SK-N-SH (cell line): ENCODE data around the gene ODAD2. TPM values are rescaled to one million over a fixed set of nuclear protein-coding genes. Genes with fewer than 3 reads are reported as not detected.

ENCODE experiments used
- CTCF ChIA-PET: fragments of 300-600, 350-600 bp; formaldehyde crosslinking; extraction: SDS; loops from one replicate; lab custom pipeline; 2021; lab: Yijun Ruan, JAX
- POLR2A ChIA-PET: fragments of 350-600 bp; sonication (Branson Sonifier 250); formaldehyde crosslinking; extraction: SDS; loops from one replicate; lab custom pipeline; 2020; ENCODE audit warnings: antibody characterized with exemption, inconsistent platforms; lab: Yijun Ruan, JAX
- DNase-seq: peaks from one replicate; pipeline ENCODE4 v3.0.0; 2012
- H2AFZ ChIP-seq: fragments of 200-600 bp; sonication (generic); 2 replicates; pipeline ENCODE4 v1.8.1; 2016; ENCODE audit warnings: antibody characterized with exemption, mild to moderate bottlenecking, low read depth
- H3F3A ChIP-seq: fragments of 200-600 bp; sonication (generic); replicated peaks from 2 replicates; pipeline ENCODE3; 2016; ENCODE audit warnings: antibody characterized with exemption, mild to moderate bottlenecking; ENCODE audit not compliant: insufficient read depth
- H3K27ac ChIP-seq, 2 experiments: fragments of 200-500 bp in 1 of 2; fragments of 200-600 bp in 1 of 2; sonication (Bioruptor generic) in 1 of 2; sonication (generic), shearing (Covaris generic) in 1 of 2; 2 replicates each; pipeline versions ENCODE4 v1.5.1 to v1.6.1; 2014 to 2016; ENCODE audit warnings: low read depth in 2 of 2, inconsistent platforms in 1 of 2, low read length in 1 of 2, mild to moderate bottlenecking in 1 of 2, mixed read lengths in 1 of 2
- H3K27me3 ChIP-seq: fragments of 200-600 bp; sonication (generic), shearing (Covaris generic); 2 replicates; pipeline ENCODE4 v1.6.1; 2016; ENCODE audit warnings: mixed run types; ENCODE audit not compliant: insufficient read depth
- H3K36me3 ChIP-seq, 2 experiments: fragments of 200-500 bp in 1 of 2; fragments of 200-600 bp in 1 of 2; sonication (Bioruptor generic) in 1 of 2; sonication (generic) in 1 of 2; replicated peaks in 1 of 2; 2 replicates each; pipeline versions ENCODE3 to v1.5.1; 2014 to 2016; ENCODE audit warnings: low read length in 1 of 2, mild to moderate bottlenecking in 1 of 2; ENCODE audit not compliant: insufficient read depth in 2 of 2, control insufficient read depth in 1 of 2
- H3K4me1 ChIP-seq, 2 experiments: fragments of 200-500 bp in 1 of 2; fragments of 200-600 bp in 1 of 2; sonication (Bioruptor generic) in 1 of 2; sonication (generic), shearing (Covaris generic) in 1 of 2; 2 replicates each; pipeline versions ENCODE4 v1.5.1 to v1.6.1; 2014 to 2016; ENCODE audit warnings: low read depth in 1 of 2, low read length in 1 of 2, mixed run types in 1 of 2; ENCODE audit not compliant: insufficient read depth in 2 of 2, control insufficient read depth in 1 of 2
- H3K4me2 ChIP-seq: fragments of 200-600 bp; sonication (generic), shearing (Covaris generic); 2 replicates; pipeline ENCODE4 v1.6.1; 2017; ENCODE audit warnings: mixed run types
- H3K4me3 ChIP-seq, 2 experiments: fragments of 200-500 bp in 1 of 2; fragments of 200-600 bp in 1 of 2; sonication (Bioruptor generic) in 1 of 2; sonication (generic), shearing (Covaris generic) in 1 of 2; 2 replicates each; pipeline versions ENCODE4 v1.5.1 to v1.8.1; 2014 to 2016; ENCODE audit warnings: low read depth in 2 of 2, inconsistent platforms in 1 of 2, low read length in 1 of 2, mild to moderate bottlenecking in 1 of 2, mixed read lengths in 1 of 2, moderate library complexity in 1 of 2
- H3K79me2 ChIP-seq: fragments of 200-600 bp; sonication (generic); 2 replicates; pipeline ENCODE4 v1.8.1; 2017; ENCODE audit warnings: mild to moderate bottlenecking; ENCODE audit not compliant: insufficient read depth
- H3K9ac ChIP-seq: fragments of 200-600 bp; sonication (generic); 2 replicates; pipeline ENCODE4 v1.6.1; 2017; ENCODE audit warnings: mixed run types
- H3K9me2 ChIP-seq: fragments of 200-600 bp; sonication (generic); 2 replicates; pipeline ENCODE4 v1.6.1; 2017; ENCODE audit warnings: mixed run types
- H3K9me3 ChIP-seq: fragments of 200-600 bp; sonication (generic); 2 replicates; pipeline ENCODE4 v1.6.1; 2017; ENCODE audit warnings: mixed run types, mild to moderate bottlenecking, moderate library complexity
- H4K20me1 ChIP-seq: fragments of 200-600 bp; sonication (generic); 2 replicates; pipeline ENCODE4 v1.6.1; 2017; ENCODE audit warnings: mild to moderate bottlenecking, mixed run types; ENCODE audit not compliant: insufficient read depth
- CHD2 ChIP-seq: fragments of 150-350 bp; IDR thresholded peaks from 2 replicates; pipeline ENCODE4 v1.6.1; 2018; ENCODE audit warnings: low read length; ENCODE audit not compliant: partially characterized antibody
- ELF1 ChIP-seq: IDR thresholded peaks from 2 replicates; pipeline ENCODE4 v1.4.0; 2012
- FOSL2 ChIP-seq: IDR thresholded peaks from 2 replicates; pipeline ENCODE4 v1.4.0; 2012; ENCODE audit warnings: low read depth, mild to moderate bottlenecking, moderate library complexity, borderline replicate concordance
- FOXJ3 ChIP-seq: sonication (generic); formaldehyde crosslinking; IDR thresholded peaks from 2 replicates; pipeline ENCODE4 v1.5.1; 2020; ENCODE audit warnings: mild to moderate bottlenecking, missing genetic modification reagents
- FOXM1 ChIP-seq: IDR thresholded peaks from 2 replicates; pipeline ENCODE4 v1.4.0; 2012; ENCODE audit warnings: low read depth, mild to moderate bottlenecking
- GABPA ChIP-seq: IDR thresholded peaks from 2 replicates; pipeline ENCODE4 v1.4.0; 2012; ENCODE audit warnings: low read depth, mild to moderate bottlenecking
- JUND ChIP-seq: IDR thresholded peaks from 2 replicates; pipeline ENCODE4 v1.4.0; 2012
- MAX ChIP-seq: IDR thresholded peaks from 2 replicates; pipeline ENCODE4 v1.4.0; 2012; ENCODE audit warnings: low read depth
- MEF2A ChIP-seq: IDR thresholded peaks from 2 replicates; pipeline ENCODE4 v1.4.0; 2012; ENCODE audit warnings: low read depth, borderline replicate concordance
- NFIC ChIP-seq: IDR thresholded peaks from 2 replicates; pipeline ENCODE4 v1.4.0; 2012; ENCODE audit warnings: borderline replicate concordance
- NRF1 ChIP-seq: IDR thresholded peaks from 2 replicates; pipeline ENCODE4 v1.6.1; 2012; ENCODE audit warnings: low read depth, mild to moderate bottlenecking, low read length
- PBX3 ChIP-seq: IDR thresholded peaks from 2 replicates; pipeline ENCODE4; 2012
- RAD21 ChIP-seq: IDR thresholded peaks from 2 replicates; pipeline ENCODE4 v1.6.1; 2012; ENCODE audit warnings: mild to moderate bottlenecking, low read length
- RFX5 ChIP-seq: IDR thresholded peaks from 2 replicates; pipeline ENCODE4 v1.6.1; 2012; ENCODE audit warnings: mild to moderate bottlenecking, improper control_type of control experiment, low read length
- RXRA ChIP-seq: IDR thresholded peaks from 2 replicates; pipeline ENCODE4 v1.4.0; 2012; ENCODE audit warnings: low read depth, mild to moderate bottlenecking, borderline replicate concordance
- SIN3A ChIP-seq: IDR thresholded peaks from 2 replicates; pipeline ENCODE4 v1.6.1; 2012; ENCODE audit warnings: low read depth, mild to moderate bottlenecking, low read length, moderate library complexity, borderline replicate concordance
- SMC3 ChIP-seq: IDR thresholded peaks from 2 replicates; pipeline ENCODE4 v1.6.1; 2012; ENCODE audit warnings: low read depth, low read length, improper control_type of control experiment
- TCF12 ChIP-seq: IDR thresholded peaks from 2 replicates; pipeline ENCODE4 v1.4.0; 2012
- TEAD4 ChIP-seq: IDR thresholded peaks from 2 replicates; pipeline ENCODE4 v1.4.0; 2012; ENCODE audit warnings: mild to moderate bottlenecking, borderline replicate concordance; ENCODE audit not compliant: insufficient read depth
- USF1 ChIP-seq: IDR thresholded peaks from 2 replicates; pipeline ENCODE4 v1.4.0; 2012; ENCODE audit warnings: low read depth, borderline replicate concordance
- YY1 ChIP-seq: IDR thresholded peaks from 2 replicates; pipeline ENCODE4 v1.4.0; 2012; ENCODE audit warnings: low read depth, mild to moderate bottlenecking
- ZBTB33 ChIP-seq: IDR thresholded peaks from 2 replicates; pipeline ENCODE4 v1.4.0; 2012; ENCODE audit warnings: low read depth, borderline replicate concordance
- WGBS: methylation state at CpG from one replicate; pipeline ENCODE4 v1.1.6; 2017; ENCODE audit warnings: low lambda C conversion rate; 5-methylcytosine and 5-hydroxymethylcytosine counted together
- polyA plus RNA-seq, 3 experiments: library from polyadenylated mRNA; depleted of rRNA; stranded (reverse); fragments of >200 nt; gene quantifications; 2 replicates each; pipeline ENCODE4 v1.2.3, GENCODE V29; 2012

Gene ODAD2
- polyA plus RNA-seq, 1 of the 3 experiments (the other 2 are of a cell fraction), result not detected

GRCh38 chr10:27947540-27947939 is 51.3 kb downstream of the ODAD2 start:
- Histone ChIP-seq H3K9ac (no peak overlapping the region), H3K79me2 (no peaks in the 10 kb centered on the region), H3K9me3 (no peaks in the 10 kb centered on the region), H3K4me2 (no peak overlapping the region), H2AFZ (no peak overlapping the region), H3F3A (no peaks in the 10 kb centered on the region), H4K20me1 (no peaks in the 10 kb centered on the region), H3K27me3 (peaks cover 12% of the 10 kb centered on the region), H3K4me1 (no peaks in the 10 kb centered on the region), H3K27ac (no peak overlapping the region), H3K9me2 (no peaks in the 10 kb centered on the region), H3K36me3 (no peaks in the 10 kb centered on the region), H3K4me3 (no peak overlapping the region)
- POLR2A ChIA-PET, result no interaction called here
- TF ChIP-seq USF1 (no peak), RXRA (no peak), FOXJ3 (no peak), RAD21 (no peak), ELF1 (no peak), SIN3A (no peak), SMC3 (no peak), NFIC (no peak), CHD2 (no peak), MEF2A (no peak), TEAD4 (no peak), TCF12 (no peak), PBX3 (no peak), YY1 (no peak), GABPA (no peak), RFX5 (no peak), JUND (no peak)
- 1% methylated on average over 5 of the region's 5 CpGs for WGBS
- no peak for DNase-seq
- CTCF ChIA-PET, result interaction anchor here (0.6 kb wide), 2 partner anchors 45 to 862 kb away, joined by 3 read pairs; no protein-coding TSS in a partner anchor

- peaks cover 12% of the 10 kb centered on the region for H3K27me3 ChIP-seq
- H3K79me2 ChIP-seq, result no peaks in the 10 kb centered on the region
- no peak overlapping the region for H3K4me2 ChIP-seq
- no peaks in the 10 kb centered on the region for H4K20me1 ChIP-seq
- H3K27ac ChIP-seq, result no peak overlapping the region
- H3K9ac ChIP-seq, result no peak overlapping the region
- TF ChIP-seq NRF1 (no peak), FOSL2 (no peak), ZBTB33 (no peak), FOXM1 (no peak), SIN3A (no peak), SMC3 (no peak), RFX5 (no peak), MAX (no peak)
- H3K9me3 ChIP-seq, result no peaks in the 10 kb centered on the region
- no peak overlapping the region for H2AFZ ChIP-seq
- CTCF ChIA-PET, result no interaction called here
- H3K4me3 ChIP-seq, result no peak overlapping the region
- H3K36me3 ChIP-seq, result no peaks in the 10 kb centered on the region
- no peaks in the 10 kb centered on the region for H3F3A ChIP-seq
- no peaks in the 10 kb centered on the region for H3K9me2 ChIP-seq
- no peak for DNase-seq
- no peaks in the 10 kb centered on the region for H3K4me1 ChIP-seq
- POLR2A ChIA-PET, result no interaction called here
- 35% methylated on average over 12 of the region's 12 CpGs for WGBS
These were observed 54.9 kb downstream of the ODAD2 start for GRCh38 chr10:27944005-27944404.
